HG03108 (cell line): ENCODE results near the gene FHIT.

ENCODE experiments used
- ATAC-seq: cut with Tn5 transposase; IDR thresholded peaks from one replicate; pipeline ENCODE4 v1.9.1; 2021; ENCODE audit warnings: moderate library complexity; ENCODE audit not compliant: unreplicated experiment

Gene FHIT

DNA sequence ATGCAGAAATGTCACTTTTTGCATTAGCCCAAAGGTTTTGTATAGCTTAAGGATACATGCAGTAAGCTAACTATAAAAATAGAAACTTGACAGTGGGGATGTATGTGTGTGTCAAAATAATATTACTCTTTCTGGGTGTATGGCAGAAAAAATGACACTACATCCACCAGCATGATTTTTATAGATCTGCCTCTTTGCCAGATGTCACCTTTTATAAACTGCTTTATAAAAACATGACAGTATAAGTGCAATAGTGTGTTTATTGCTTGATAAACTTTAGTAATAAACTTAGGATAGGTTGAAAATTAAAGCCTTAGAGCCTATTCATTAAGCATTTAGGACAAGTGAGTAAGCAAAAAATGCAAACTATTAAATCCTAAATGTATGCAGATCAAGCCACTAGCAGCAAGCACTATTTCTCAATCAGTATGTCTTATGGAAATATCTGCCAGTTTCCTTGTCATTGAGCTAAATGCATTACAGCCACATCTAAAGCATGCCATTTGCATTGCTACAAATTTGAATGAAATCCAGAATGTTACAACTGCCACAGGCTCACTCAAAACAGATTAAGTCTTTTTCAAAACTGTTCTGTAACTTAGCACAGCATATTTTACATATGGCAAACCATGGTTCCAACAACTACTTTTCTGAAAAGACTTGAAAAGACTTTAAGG is 935.0 kb downstream of the FHIT start:
- no peak for ATAC-seq

DNA sequence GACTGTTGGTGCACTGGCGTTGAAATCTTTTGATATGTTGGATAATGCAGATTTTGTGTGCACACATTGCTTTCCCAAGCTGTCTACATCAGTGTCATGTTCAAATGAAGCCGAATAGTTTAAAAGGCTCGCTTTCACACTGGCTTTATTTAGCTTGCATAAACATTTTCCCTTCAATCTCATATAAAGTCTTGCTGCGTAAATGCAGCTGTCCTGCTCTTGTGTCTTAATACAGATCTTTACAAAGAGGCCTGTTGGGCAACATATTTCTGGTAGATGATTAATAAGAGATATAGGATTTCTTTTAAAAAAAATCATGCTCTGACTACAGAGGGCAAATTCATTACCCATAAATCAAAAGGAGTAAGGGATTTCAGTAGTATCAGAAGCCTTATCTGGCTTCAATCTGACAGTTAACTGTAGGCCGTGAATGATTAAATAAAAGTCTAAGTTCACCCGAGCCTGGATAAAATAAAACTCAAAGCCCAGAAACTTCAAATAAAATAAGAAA is 937.2 kb downstream of the FHIT start:
- ATAC-seq: no peak

DNA sequence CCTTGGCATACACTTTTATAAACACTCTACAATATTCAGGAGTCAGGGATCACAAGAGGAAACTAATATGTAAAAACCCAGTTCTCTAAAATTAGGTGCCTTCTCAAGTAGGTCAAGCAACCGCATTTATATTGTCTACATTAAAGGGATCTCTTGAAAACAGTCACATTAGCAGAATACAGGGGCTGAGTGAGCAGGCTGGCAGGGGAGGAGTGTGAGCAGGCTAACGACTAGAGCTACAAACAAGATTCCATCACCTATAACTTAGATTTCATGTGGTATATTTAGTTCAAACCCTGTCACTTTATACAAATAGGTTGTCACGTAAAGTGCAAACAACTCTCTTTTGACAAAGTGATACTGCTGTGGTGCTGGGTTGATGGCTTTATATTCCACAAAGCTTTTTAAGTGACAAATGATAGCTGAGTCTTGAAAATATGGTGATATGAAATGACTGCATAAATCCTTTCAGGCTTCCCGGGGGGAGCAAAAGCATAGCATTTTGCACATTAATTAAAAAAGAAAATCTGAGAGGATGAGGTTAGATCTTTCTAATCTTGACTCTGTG is 937.9 kb downstream of the FHIT start:
- ATAC-seq: no peak

DNA sequence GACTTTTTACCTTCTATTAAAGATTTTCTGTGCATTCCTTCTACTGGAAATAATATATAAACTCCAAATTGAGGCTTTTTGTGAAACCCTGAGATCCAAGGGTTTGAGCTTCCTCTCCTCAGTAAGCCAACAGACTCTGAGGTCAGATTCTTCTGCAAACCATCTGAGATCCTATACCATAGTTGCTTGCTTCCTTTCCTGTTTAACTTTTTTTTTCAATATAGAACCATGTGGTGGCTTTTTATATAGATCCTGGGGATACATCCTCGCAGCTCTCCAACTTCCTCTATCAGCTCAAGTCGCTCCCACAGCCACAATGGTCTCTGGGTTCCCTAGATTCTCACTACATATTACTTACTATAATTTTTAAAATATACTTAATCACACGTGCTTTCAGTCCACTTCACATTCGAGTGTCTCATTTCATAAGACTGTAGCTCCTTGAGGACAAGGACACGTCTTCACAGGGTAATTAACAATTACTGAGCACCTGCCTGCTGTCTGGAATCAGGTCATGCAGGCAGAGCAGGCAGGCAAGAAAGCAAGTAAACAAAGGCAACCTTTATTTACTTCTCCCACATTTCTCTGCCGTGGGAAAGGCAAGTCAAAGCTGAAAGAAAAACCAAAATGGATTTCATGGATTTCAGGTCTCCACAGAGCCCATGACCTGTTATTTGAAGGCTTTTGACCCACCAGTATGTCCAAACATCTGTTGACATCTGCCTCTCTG is 941.5 kb downstream of the FHIT start:
- ATAC-seq: no peak

DNA sequence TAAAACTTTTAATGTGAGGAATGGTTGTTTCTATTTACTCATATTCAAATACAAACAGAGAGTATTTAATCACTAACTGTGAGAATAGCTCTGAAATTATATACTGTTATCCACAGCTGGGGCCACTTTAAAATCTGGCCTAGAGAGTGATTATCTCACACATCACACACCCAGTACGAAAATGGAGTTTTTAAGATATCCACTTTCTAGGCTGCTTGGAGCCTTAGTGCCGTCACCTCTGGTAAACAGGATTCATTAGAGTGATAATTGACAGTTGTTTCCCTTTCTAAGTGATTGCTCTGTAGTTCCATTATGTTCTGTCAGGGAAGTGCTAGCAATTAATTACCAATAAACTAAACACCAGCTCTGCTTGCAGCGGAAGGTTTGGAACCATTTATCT is 942.4 kb downstream of the FHIT start:
- no peak for ATAC-seq

DNA sequence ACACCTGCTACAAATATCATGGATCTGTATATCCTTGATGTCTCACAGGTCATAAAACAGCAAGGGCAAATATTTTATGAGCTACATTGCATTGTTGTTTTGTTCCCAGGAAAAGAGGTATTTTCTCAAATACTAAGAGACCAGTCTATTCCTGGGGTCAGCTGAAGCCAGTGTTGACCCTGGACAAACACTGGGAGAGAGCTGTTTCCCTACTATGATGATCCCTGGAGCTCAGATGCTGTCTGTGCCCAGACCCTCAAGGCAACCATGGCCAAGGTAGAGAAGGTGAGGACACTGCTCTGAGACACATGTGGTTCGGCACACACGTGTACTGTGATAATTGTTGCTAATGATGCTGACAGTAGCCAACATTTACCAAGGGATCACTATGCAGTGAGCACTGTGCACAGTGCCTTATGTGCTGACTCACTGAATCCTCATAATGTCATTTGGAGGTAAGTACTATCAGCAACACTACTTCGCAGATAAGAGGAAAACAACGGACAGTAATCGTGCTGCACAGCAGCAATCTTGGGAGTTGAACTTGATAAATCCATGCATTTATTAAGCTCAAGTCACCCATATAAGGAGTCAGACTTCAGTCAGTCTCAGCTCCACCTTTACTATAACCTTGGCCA is 943.6 kb downstream of the FHIT start:
- no peak for ATAC-seq

DNA sequence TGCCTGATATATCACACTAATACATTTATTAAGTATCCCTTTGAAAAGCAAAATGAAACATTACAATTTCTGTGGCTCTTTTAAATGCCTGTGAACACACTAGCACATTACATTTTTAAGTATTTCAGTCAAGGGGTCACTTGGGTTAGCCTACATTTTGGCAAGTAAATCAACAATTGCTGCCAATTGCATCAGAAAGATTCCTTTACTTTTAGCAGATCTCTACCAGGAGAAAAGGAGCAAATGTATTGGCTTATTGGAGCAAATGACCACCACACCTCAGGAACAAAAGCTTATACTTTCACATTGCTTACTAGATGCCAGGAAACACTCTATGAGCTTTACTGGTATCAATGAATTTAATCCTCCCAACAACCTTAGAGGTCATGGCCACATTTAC is 947.1 kb downstream of the FHIT start:
- no peak for ATAC-seq

DNA sequence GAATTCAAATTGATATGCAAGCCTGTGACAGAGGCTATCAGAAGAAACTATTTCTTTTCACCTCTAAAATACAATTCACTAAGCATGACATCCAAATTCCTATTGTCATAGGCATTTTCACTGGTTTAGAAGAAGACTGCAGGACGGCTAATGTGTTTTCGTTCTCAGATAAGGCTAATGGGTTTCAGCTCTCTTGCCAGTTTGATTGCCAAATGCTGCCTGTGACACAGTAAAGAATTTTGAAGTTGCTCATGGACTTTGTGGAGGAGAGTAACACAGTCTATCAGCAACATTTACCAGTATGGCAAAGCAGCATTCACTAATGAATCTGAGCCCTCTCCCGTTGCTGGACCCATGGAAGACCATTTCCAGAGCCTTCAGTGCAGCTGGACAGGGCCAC is 948.1 kb downstream of the FHIT start:
- ATAC-seq: no peak

DNA sequence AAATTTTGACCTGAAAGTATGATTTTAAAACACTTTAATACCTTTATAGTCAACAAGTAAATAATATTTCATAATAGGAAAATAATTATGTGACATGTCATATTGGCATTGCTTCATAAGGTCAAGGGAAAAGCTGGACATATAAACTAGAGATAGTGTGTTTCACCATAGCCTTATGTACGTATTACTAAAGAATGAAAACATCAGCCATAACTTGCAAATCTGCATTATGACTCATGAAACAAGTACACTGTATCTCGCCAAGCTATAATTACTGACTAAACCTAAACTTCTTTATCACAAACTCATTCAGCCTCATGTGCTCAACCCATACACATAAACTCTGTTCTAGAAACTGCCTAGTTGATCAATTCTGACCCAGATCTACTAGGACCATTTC is 950.1 kb downstream of the FHIT start:
- ATAC-seq: no peak

DNA sequence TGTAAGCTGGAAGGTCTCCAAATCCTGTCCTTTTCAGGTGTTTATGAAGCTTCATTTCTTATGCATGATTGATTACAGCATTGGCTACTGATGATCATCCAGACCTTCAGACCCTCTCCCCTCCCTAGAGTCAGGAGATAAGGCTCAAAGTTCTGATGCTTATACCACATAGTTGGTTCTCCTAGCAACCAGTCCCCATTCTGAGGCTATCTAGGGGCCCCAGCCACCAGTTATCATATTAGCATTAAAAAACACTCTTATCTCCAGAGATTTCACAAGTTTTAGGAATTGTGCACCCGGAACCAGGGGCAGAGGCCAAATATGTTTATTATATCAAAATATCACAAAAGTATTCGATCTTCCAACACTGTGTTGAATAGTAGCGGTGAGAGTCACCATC is 953.1 kb downstream of the FHIT start:
- ATAC-seq: no peak

DNA sequence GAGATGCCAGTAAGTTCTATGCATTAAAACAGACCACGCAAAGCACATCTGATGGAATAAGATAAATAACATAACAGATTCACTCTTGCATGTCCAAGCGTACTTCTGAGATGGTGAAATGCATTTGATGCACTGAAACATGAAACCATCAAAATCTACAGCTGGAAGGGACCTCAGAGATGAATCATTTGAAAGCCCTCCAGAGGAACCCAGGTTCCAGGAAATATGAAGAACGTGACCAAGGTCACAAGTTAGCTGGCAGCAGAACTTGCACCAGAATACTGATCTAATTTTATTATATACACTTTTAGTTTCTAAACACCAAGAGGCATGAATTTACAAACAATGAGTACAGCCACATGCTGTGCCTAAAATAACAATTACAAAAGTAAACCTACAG is 957.1 kb downstream of the FHIT start:
- ATAC-seq: no peak

DNA sequence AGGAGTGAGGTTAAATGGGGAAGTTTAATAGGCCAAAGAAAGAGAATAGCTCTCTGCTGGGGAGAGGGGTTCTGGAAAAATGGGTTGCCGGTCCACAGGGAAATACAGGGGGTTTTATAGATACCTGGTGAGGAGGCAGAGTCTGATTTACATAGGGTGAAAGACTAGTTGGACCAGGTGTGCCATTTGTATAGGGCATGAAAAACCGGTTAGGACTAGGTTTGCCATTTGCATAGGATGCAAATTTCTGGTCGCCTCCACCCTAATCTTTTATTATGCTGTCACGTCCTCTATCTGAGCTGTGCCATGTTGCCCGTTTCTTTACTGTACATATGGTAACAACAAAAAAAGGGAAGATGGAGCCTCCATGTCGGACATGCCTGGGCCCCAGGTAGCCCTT is 960.1 kb downstream of the FHIT start:
- no peak for ATAC-seq

DNA sequence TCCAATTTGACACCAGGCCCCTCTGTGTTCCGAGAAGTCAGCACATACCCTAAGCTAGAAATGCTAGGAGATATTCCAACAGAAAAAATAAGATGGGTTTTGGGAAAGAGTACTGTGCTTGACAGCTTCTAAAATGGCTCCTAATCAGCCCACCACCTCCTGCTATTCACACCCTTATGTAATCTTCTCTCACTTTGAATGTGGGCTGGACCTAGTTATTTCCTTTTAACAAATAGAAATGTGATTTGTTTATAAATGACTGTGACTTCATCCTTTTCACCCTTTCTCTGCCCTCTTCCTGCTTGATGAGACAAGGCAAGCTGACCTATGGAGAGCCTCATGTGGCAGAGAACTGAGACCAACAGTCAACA is 961.1 kb downstream of the FHIT start:
- no peak for ATAC-seq

DNA sequence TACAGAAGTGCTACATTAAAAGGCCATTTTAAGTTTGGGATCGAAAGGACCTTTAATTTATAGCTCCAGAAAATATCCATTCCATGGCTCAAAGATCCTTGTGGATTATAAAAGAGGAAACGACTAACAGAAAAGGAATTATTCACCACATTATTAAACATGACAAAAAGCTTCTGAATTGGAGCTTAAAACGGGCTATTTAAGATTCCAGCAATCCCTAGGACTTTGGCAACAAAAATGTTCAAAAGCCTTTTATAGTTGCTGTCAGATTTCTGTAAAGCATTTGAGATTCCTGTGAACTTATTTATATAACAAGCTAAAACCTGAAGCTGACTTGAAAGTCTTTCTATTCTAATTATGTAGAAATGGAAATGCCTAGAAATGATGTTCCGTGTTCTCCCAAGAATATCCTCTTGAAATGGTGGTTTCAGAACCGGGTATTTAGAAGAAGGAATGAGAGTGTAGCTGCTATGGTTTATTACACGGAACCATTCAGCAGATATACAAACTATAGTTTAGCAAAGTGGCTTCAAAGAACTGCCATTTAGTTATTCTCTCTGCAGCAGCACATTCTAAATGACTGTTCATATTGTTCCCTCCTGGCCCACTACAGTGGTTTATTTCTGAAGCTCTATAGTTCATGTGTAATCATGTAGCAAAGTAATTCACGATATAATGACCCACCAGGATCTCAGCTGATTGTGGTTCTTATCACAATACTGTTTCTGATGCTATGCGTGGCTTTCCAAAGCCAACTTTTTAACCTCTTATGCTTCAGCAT is 961.7 kb downstream of the FHIT start:
- no peak for ATAC-seq

DNA sequence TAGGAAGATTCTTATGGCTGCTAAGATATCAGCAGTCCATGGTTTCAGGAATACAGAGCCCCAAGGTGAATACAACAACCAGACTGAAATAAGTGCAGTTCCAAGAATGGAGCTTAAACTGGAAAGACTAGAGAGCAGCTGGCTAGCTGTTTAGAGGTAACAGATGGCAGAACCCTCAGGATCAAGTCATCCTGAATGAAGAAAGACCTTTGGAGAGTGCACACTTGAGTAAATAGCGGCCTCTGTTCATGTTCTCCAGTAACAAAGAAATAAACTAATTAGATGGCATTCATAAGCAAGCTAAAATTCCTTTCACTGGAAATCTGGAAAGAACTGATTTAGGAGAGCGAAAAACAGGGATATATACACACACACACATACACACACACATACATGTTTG is 968.4 kb downstream of the FHIT start:
- no peak for ATAC-seq

DNA sequence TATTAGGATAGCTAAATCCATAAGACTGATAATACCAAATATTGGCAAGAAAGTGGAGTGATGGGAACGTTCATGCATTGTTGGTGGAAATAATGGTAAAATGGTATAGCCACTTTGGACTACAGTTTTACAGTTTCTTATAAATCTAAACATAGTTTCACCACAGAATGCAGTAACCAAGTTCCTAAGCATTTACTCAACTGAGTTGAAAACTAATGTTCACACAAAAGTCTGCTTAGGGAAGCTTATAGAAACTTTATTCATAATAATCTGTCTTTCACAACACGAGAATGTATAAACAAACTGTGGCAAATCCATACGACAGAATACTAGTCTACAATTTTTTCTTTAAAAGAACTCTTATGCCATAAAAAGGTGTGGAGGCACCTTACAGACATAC is 969.3 kb downstream of the FHIT start:
- no peak for ATAC-seq

DNA sequence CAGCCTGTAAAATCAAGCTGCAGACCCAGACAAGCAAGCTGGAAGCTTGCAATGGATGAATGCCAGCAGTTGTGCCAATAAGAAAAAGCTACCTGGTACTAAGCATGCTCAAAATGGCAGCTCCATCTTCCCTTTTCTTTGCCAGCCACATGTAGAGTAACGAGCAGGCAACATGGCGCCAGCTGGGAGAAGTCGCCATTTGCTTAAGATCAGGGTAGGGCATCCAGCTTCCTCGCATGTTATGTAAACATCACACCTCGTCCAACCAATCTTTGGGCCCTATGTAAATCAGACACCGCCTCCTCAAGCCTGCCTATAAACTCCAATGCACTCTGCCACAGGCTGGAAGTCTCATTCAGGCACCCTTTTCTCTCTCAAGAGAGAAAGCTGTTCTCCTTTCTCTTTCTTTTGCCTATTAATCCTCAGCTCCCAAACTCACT is 973.9 kb downstream of the FHIT start:
- no peak for ATAC-seq

DNA sequence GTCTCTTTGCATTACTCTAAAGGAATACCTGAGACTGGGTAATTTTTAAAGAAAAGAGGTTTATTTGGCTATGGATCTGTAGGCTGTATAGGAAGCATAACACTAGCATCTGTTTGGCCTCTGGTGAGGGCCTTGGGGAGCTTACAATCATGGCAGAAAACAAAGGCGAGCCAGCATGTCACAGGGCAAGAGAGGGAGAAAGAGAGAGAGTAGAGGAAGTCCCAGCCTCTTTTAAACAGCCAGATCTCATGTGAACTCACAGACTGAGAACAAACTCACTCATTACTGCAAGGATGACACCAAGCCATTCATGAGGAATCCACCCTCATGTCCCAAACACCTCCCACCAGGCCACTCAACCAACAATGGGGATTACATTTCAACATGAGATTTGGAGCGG is 974.6 kb downstream of the FHIT start:
- ATAC-seq: no peak

DNA sequence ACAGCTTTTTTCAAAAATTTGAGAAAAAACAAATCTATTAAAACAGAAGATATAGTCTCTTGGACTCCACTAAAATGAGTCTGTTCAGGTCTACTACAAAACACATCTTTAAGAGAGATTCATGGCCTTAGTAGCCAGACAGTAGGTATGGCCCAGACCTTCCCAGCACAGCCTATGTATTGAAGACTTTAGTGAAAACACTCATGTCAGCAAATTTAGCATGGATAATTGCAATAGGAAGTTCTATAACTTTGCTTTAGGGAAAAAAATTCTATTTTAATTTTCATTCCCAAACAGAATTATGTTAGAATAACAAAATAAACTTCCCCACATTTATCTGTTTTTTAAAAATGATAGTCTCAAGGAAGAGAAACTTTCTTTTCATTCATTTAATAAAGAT is 976.6 kb downstream of the FHIT start:
- no peak for ATAC-seq

DNA sequence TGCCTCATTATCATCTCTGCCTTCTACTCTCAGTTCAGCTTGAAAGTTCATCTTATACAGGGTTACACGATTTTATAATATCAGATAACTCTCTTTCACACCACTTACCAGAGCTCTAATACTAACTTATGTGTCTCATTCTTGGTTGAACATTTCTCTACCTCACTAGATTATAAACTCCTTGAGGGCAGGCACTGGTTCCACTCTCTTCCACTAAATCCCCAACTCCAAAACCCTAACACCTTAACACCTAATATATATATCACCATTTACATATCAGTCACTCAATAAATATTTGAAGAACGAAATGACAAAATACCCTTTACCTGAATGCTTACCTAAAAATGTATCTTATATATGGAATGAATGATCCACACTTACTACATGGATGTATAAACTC is 977.2 kb downstream of the FHIT start:
- ATAC-seq: no peak

DNA sequence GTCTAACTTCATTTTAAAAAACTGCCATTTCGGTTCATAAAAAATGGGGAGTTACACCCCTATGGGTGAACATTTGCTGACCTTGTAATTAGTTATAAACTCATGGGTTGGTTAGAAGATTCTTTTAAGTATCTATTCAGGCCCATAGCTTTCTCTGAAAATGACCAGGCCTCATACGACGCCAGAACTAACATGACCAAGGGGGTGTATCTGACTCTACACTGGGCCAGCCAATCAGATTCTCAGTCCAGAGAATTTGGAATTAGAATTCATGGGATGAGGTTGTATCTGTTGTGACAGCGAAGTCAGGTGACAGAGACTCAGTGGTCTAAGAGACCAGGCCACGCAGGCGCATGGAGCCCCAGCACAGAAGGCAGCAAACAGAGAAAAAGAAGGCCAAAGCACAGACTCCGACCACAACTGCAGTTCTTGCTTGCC is 981.4 kb downstream of the FHIT start:
- ATAC-seq: no peak
